Measurements from ENCODE around the gene MAT1A.

Gene MAT1A

DNA sequence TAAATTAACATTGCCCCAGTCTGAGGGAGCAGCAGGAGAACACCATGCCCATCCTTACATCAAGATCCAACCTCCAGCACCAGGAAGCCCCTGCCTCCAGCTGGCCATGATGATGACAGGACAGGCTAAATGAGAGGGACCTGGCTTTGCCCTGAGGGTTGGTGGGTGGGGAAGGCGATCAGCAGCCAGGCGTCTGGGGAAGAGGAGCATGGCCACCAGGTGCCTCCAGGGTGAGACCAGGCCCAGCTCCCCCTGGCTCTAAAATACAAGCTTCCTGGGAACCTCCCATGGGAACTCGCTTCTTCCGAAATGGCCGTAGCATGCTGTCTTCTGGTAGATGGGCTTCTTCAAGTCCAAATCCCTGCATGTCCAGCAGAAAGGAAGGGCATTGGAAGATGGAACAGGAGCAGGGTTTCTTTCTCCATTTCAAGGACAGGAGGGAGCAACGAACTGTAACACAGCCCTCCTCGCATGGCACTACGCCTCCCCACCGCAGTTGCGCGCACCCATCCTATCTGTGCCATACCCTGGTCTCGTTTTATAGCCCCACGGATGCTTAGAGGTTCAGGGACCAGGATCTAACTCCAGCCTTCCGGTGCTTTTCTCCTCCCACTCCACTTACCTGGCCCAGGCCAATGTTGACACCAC, 15.8 kb downstream of the MAT1A start:
- TF ChIP-seq, protein P1, sequence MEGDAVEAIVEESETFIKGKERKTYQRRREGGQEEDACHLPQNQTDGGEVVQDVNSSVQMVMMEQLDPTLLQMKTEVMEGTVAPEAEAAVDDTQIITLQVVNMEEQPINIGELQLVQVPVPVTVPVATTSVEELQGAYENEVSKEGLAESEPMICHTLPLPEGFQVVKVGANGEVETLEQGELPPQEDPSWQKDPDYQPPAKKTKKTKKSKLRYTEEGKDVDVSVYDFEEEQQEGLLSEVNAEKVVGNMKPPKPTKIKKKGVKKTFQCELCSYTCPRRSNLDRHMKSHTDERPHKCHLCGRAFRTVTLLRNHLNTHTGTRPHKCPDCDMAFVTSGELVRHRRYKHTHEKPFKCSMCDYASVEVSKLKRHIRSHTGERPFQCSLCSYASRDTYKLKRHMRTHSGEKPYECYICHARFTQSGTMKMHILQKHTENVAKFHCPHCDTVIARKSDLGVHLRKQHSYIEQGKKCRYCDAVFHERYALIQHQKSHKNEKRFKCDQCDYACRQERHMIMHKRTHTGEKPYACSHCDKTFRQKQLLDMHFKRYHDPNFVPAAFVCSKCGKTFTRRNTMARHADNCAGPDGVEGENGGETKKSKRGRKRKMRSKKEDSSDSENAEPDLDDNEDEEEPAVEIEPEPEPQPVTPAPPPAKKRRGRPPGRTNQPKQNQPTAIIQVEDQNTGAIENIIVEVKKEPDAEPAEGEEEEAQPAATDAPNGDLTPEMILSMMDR (IDR thresholded peaks at IDR 0.05; ENCODE audit: borderline replicate concordance, insufficient read depth, low read depth, low read length), result no peak
- no peak overlapping the region for H3K4me3 ChIP-seq (ENCODE audit: low read depth, low read length)

DNA sequence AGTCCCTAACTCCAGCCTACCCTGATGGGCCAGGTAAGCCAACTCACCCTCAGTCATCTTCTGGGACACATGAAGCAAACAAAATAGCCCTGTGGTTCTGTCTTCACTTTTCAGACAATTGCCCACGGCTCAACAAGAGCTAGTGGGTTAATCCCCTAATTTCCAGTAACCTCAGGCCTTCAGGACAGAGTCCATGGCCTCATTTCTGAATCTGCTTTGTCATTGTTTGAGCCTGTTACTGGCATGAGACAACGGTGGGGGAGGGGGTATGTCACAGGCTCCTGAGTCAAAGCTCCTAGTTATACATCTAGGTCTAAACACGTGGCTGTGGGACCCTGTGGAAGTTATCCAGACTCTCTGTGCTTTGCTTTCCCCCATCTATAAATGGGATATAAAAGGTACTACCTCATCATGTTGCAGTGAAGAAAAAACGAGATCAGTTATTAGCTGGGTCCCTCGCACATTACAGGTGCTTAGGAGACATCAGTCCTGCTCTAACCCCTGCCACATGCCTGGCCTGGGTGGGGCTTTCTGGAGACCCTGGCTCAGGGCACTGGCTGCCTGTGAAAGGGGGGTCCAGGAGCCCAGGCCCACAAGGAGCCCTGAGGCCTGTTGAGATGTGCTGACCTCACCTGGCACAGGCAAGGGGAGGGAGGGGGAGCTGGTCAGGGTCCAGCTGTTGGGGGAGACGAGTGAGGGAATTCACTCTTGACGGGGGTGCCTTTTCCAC, 16.5 kb downstream of the MAT1A start:
- TF ChIP-seq, protein P1 (IDR thresholded peaks at IDR 0.05; ENCODE audit: borderline replicate concordance, insufficient read depth, low read depth, low read length), result no peak
- no peak overlapping the region for H3K4me3 ChIP-seq (ENCODE audit: low read depth, low read length)

DNA sequence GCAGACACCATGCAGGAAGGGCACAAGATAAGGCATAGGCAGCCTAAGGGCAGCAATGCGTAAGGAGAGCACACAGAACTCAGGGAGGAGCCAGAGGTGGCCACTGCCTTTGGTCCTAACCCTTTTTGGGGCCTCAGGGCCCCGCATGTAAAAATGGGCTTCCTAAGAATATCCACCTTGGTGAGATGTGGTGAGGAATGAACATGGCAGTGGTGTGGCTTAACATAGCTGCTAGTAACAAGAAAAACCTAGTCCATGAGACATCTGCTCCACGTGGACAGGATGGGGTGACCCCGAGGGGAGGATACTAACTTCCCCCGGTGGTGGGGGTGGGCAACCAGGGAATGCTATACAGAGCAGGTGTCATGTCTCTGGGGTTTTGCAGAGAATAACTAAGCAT, 18.0 kb downstream of the MAT1A start:
- TF ChIP-seq, protein P1 (IDR thresholded peaks at IDR 0.05; ENCODE audit: borderline replicate concordance, insufficient read depth, low read depth, low read length), result no peak
- H3K4me3 ChIP-seq (ENCODE audit: low read depth, low read length), result no peak overlapping the region

DNA sequence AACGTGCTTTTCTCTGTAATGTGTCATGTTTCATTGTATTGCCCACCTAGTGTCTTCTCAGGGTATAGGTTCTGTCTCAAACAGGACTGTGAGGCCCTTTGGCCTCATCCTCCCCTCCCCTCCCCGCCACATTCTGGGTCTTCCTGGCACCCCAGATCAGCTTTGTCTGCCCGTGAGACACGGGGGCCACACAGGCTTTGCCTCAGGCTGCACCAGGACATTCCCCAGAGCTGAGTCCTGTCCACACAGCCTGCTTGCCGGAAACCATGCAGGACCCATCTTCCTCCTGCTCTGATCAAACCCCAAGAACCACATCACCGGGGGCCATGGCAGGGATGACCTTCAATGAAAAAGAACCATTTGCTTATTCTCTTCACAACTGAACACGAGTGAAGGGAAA, 18.6 kb downstream of the MAT1A start:
- TF ChIP-seq, protein P1 (IDR thresholded peaks at IDR 0.05; ENCODE audit: borderline replicate concordance, insufficient read depth, low read depth, low read length), result no peak
- no peak overlapping the region for H3K4me3 ChIP-seq (ENCODE audit: low read depth, low read length)

GRCh38 chr10:80268938-80269588, 20.4 kb downstream of the MAT1A start:
- H3K4me3 ChIP-seq (ENCODE audit: low read depth, low read length), result no peak overlapping the region
- TF ChIP-seq, protein P1 (IDR thresholded peaks at IDR 0.05; ENCODE audit: borderline replicate concordance, insufficient read depth, low read depth, low read length), result no peak

- H3K4me3 ChIP-seq (ENCODE audit: low read depth, low read length), result no peak overlapping the region
- TF ChIP-seq, protein P1 (IDR thresholded peaks at IDR 0.05; ENCODE audit: borderline replicate concordance, insufficient read depth, low read depth, low read length), result no peak
Observed at GRCh38 chr10:80268266-80268665, 21.2 kb downstream of the MAT1A start.
